Fibroblast of villous mesenchyme (primary cell): ENCODE data around the gene PLPP1. TPM values are rescaled to one million over a fixed set of nuclear protein-coding genes. Genes with fewer than 3 reads are reported as not detected.

Experiments
- DNase-seq: peaks from one replicate; pipeline ENCODE4 v3.0.0-alpha.2; 2010; ENCODE audit warnings: low read depth
- H3K4me3 ChIP-seq: 2 replicates; pipeline ENCODE4 v1.5.1; 2011; ENCODE audit warnings: low read depth, mild to moderate bottlenecking, low read length
- CTCF ChIP-seq: IDR thresholded peaks from 2 replicates; pipeline ENCODE4 v1.5.1; 2012; ENCODE audit warnings: low read depth, mild to moderate bottlenecking, low read length; ENCODE audit not compliant: insufficient read depth
- total RNA-seq: library from RNA; depleted of rRNA; stranded (reverse); fragments of >200 nt; gene quantifications from 2 replicates; pipeline ENCODE4 v1.2.3, GENCODE V29; 2012

PLPP1 gene
- total RNA-seq, 1 donor: 97.6 TPM

- H3K4me3 ChIP-seq: no peak overlapping the region
- TF ChIP-seq CTCF: no peak
- no peak for DNase-seq
These were observed 62.1 kb downstream of the PLPP1 start for GRCh38 chr5:55472642-55473041.

- no peak for DNase-seq
- H3K4me3 ChIP-seq: no peak overlapping the region
- TF ChIP-seq CTCF: no peak
These were observed 63.3 kb downstream of the PLPP1 start for GRCh38 chr5:55471468-55471867.

- no peak for TF ChIP-seq CTCF
- no peak for DNase-seq
- H3K4me3 ChIP-seq: no peak overlapping the region
These were observed 64.5 kb downstream of the PLPP1 start for GRCh38 chr5:55470282-55470681.

- no peak for DNase-seq
- TF ChIP-seq CTCF: no peak
- H3K4me3 ChIP-seq: no peak overlapping the region
These were observed 64.9 kb downstream of the PLPP1 start for GRCh38 chr5:55469839-55470238.

GRCh38 chr5:55467862-55468551, 66.8 kb downstream of the PLPP1 start:
- peak; percentile 27 for DNase-seq
- no peak overlapping the region for H3K4me3 ChIP-seq
- no peak for TF ChIP-seq CTCF

- DNase-seq: no peak
- H3K4me3 ChIP-seq: no peak overlapping the region
- TF ChIP-seq CTCF: no peak
These were observed 71.2 kb downstream of the PLPP1 start for GRCh38 chr5:55463613-55464012.

GRCh38 chr5:55459572-55459971, 75.2 kb downstream of the PLPP1 start:
- no peak for TF ChIP-seq CTCF
- no peak for DNase-seq
- no peak overlapping the region for H3K4me3 ChIP-seq
